ENCODE data around the gene PARVA.
A peak's percentile ranks its signal among the peaks of the same experiment; 100 is the strongest.

Gene PARVA

DNA sequence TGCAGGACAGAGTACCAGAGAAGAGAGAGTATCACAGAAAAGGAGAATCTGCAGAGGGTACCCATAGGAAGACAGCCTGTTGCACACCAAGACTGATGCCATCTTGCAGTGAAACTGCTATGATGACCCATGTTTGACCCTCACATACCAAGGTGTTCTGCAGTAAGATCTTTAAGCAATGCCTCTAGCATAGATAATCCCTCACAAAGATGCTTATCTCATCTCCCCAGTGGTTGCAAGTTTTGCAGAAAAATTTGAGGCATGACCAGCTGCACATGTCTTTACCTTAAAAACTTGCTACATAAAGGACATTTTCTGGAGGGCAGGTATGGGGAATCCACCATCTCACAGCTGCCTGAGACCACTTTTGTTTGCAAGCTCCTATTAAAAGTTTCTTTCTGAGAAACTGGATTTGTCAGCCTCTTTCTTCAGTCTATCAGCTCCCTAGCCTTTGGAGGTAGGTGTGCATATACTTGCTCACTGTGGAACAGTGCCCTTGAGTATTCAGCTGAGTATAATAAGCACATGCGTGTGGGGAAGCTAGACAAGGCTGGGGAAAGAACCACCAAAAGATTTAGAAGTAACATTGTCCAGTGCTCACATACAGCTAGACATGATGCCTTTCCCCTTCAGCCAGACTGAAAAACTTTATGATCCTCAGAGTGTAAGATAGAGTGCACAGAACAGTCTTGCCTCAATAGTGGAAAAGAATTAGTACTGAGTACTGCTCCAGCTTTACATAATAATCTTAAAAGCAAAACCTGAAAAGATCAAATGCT is 196.5 kb downstream of the PARVA start:
- TF ChIP-seq ZNF70 (CRISPR knock-in tag; IDR thresholded peaks at IDR 0.05) (no peak), POU6F1 (CRISPR knock-in tag; IDR thresholded peaks at IDR 0.05; ENCODE audit: borderline replicate concordance, low read depth) (no peak), ZFP3 (CRISPR knock-in tag; IDR thresholded peaks at IDR 0.05) (no peak), CSDC2 (CRISPR knock-in tag; IDR thresholded peaks at IDR 0.05) (no peak), OSR1 (CRISPR knock-in tag; IDR thresholded peaks at IDR 0.05) (no peak), ZNF565 (CRISPR knock-in tag; conservative IDR thresholded peaks at IDR 0.05; ENCODE audit: low read depth) (no peak)
- ATAC-seq, result peak; percentile 68

DNA sequence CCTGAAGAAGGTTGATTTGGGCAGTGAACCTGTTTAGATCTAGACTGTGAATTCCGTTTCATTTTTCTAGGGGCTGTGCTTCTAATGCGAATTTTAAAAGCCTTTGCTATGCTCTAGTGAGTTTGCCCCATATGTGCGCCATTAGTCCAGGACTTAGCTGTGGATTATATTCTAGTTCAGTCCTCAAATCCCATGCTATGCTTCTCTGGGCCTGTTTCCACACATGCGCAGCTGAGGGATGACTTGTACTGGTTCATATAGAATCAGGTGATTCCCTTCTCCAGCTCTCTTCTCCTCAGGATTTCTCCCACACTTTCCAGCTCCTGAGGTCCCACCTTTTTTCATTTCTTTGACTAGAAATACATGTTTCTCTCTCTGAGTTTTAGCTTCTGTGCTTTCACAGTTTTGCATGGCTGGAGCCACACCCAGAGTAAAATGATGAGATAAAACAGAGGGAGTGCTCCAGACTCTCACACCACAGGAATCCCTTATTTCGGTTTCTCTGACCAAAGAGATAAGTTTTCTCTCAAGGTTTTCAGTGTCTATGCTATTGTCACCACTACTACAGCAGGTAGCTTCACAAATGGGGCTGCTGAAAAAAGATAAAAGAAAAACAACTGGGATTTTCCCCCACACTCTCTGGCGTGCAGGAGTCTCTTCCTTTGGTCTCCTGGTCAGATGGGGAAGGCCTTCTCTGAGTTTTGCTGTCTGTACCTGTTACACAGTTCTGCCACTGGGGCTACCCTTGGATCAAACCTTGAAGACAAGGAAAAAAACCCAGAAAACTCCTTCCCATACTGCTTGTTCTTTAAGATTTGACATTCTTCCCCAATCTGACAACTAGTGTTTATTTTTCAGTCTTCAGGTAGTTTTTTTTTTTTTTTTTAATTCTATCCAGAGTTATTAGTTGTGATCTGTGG is 200.6 kb downstream of the PARVA start:
- TF ChIP-seq ESRRG (CRISPR knock-in tag; IDR thresholded peaks at IDR 0.05) (no peak), ZFP30 (CRISPR knock-in tag; IDR thresholded peaks at IDR 0.05) (no peak), CSRNP3 (CRISPR knock-in tag; IDR thresholded peaks at IDR 0.05) (no peak), RARB (CRISPR knock-in tag; IDR thresholded peaks at IDR 0.05) (no peak), CSDC2 (CRISPR knock-in tag; IDR thresholded peaks at IDR 0.05) (no peak), SNAI2 (CRISPR knock-in tag; IDR thresholded peaks at IDR 0.05) (no peak), TOX (CRISPR knock-in tag; IDR thresholded peaks at IDR 0.05; ENCODE audit: borderline replicate concordance) (no peak), BACH2 (CRISPR knock-in tag; IDR thresholded peaks at IDR 0.05; ENCODE audit: borderline replicate concordance) (no peak), ZNF8 (CRISPR knock-in tag; IDR thresholded peaks at IDR 0.05) (no peak), OSR1 (CRISPR knock-in tag; IDR thresholded peaks at IDR 0.05) (no peak)
- TF ChIP-seq, protein P1, sequence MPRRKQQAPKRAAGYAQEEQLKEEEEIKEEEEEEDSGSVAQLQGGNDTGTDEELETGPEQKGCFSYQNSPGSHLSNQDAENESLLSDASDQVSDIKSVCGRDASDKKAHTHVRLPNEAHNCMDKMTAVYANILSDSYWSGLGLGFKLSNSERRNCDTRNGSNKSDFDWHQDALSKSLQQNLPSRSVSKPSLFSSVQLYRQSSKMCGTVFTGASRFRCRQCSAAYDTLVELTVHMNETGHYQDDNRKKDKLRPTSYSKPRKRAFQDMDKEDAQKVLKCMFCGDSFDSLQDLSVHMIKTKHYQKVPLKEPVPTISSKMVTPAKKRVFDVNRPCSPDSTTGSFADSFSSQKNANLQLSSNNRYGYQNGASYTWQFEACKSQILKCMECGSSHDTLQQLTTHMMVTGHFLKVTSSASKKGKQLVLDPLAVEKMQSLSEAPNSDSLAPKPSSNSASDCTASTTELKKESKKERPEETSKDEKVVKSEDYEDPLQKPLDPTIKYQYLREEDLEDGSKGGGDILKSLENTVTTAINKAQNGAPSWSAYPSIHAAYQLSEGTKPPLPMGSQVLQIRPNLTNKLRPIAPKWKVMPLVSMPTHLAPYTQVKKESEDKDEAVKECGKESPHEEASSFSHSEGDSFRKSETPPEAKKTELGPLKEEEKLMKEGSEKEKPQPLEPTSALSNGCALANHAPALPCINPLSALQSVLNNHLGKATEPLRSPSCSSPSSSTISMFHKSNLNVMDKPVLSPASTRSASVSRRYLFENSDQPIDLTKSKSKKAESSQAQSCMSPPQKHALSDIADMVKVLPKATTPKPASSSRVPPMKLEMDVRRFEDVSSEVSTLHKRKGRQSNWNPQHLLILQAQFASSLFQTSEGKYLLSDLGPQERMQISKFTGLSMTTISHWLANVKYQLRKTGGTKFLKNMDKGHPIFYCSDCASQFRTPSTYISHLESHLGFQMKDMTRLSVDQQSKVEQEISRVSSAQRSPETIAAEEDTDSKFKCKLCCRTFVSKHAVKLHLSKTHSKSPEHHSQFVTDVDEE (CRISPR knock-in tag; IDR thresholded peaks at IDR 0.05), result no peak
- ATAC-seq, result peak; percentile 45; the same call in 2 of the 3 replicates

DNA sequence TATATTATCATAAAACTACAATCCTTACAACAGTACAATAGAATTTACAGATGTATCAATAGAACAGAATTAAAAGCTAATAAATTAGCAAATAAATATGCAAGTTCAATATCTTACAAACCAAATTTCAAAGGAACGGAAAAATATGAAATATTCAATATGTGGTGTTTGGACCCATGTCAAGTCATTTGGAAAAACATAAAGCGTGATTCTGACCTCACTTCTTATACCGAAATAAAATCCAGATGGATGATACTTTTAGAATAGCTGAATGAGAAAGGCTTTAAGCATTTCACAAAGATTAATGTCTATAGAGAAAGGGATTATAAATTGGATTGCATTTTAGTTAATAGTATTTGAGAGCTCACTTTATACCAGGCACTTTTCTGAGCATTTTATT is 204.0 kb downstream of the PARVA start:
- TF ChIP-seq ZNF8 (CRISPR knock-in tag; IDR thresholded peaks at IDR 0.05) (no peak), PPARA (CRISPR knock-in tag; IDR thresholded peaks at IDR 0.05; ENCODE audit: borderline replicate concordance) (no peak), ARNTL (CRISPR knock-in tag; IDR thresholded peaks at IDR 0.05; ENCODE audit: borderline replicate concordance, low read depth) (no peak), OSR1 (CRISPR knock-in tag; IDR thresholded peaks at IDR 0.05) (no peak), ZC3H10 (CRISPR knock-in tag; IDR thresholded peaks at IDR 0.05) (no peak), ZNF565 (CRISPR knock-in tag; conservative IDR thresholded peaks at IDR 0.05; ENCODE audit: low read depth) (no peak), POU6F1 (CRISPR knock-in tag; IDR thresholded peaks at IDR 0.05; ENCODE audit: borderline replicate concordance, low read depth) (no peak), SNAI2 (CRISPR knock-in tag; IDR thresholded peaks at IDR 0.05) (no peak), ZFP3 (CRISPR knock-in tag; IDR thresholded peaks at IDR 0.05) (no peak), ISL1 (CRISPR knock-in tag; IDR thresholded peaks at IDR 0.05) (no peak), RARB (CRISPR knock-in tag; IDR thresholded peaks at IDR 0.05) (no peak)
- TF ChIP-seq, protein P1 (CRISPR knock-in tag; IDR thresholded peaks at IDR 0.05), result no peak
- no peak; the same call in 2 of the 3 replicates for ATAC-seq
